HEK293 (cell line): Measurements from ENCODE around the gene FRMD4B.

ENCODE experiments used
- CTCF ChIA-PET: fragments of 350-600 bp; formaldehyde crosslinking; extraction: SDS; loops from one replicate; lab custom pipeline; 2021; ENCODE audit warnings: antibody characterized with exemption; lab: Yijun Ruan, JAX
- POLR2A ChIA-PET: fragments of 300-600 bp; formaldehyde crosslinking; extraction: SDS; loops from one replicate; lab custom pipeline; 2020; ENCODE audit warnings: antibody characterized with exemption, inconsistent platforms; lab: Yijun Ruan, JAX
- H3K27ac ChIP-seq: fragments of 200-500 bp; sonication (Bioruptor generic); 2 replicates; pipeline ENCODE4 v1.5.1; 2014; ENCODE audit warnings: low read depth, low read length, control low read depth, inconsistent platforms; ENCODE audit errors: extremely low read depth
- H3K36me3 ChIP-seq, 2 experiments: fragments of 200-500 bp in 1 of 2; sonication (Bioruptor generic) in 1 of 2; 1 replicate in 1 of 2; 2 replicates in 1 of 2; pipeline ENCODE4 v1.5.1; 2014 to 2017; ENCODE audit warnings: inconsistent platforms in 2 of 2, low read length in 2 of 2; ENCODE audit not compliant: control insufficient read depth in 2 of 2, insufficient read depth in 1 of 2
- H3K4me1 ChIP-seq: fragments of 200-500 bp; sonication (Bioruptor generic); 2 replicates; pipeline ENCODE4 v1.5.1; 2014; ENCODE audit warnings: mild to moderate bottlenecking, low read length, inconsistent platforms; ENCODE audit not compliant: control insufficient read depth, insufficient read depth
- H3K4me3 ChIP-seq: 2 replicates; pipeline ENCODE4 v1.5.1; 2011; ENCODE audit warnings: low read depth, mild to moderate bottlenecking, control low read depth, low read length, moderate library complexity
- H3K9me3 ChIP-seq: fragments of 200-500 bp; sonication (Bioruptor generic); 2 replicates; pipeline ENCODE4 v1.5.1; 2014; ENCODE audit warnings: low read depth, low read length, inconsistent platforms; ENCODE audit not compliant: control insufficient read depth, insufficient read depth
- GFI1B ChIP-seq: fragments of 450-650 bp; formaldehyde crosslinking; IDR thresholded peaks from 2 replicates; pipeline ENCODE4 v1.5.1; 2016; ENCODE audit warnings: missing biosample characterization, missing genetic modification characterization
- IKZF3 ChIP-seq: fragments of 450-650 bp; IDR thresholded peaks from 2 replicates; pipeline ENCODE4 v1.5.0; 2018; ENCODE audit warnings: missing biosample characterization, mild to moderate bottlenecking, missing genetic modification characterization, moderate library complexity
- SCRT2 ChIP-seq: fragments of 450-650 bp; formaldehyde crosslinking; IDR thresholded peaks from 2 replicates; pipeline ENCODE4 v1.5.1; 2016; ENCODE audit warnings: missing biosample characterization, missing genetic modification characterization
- SP2 ChIP-seq: fragments of 450-650 bp; formaldehyde crosslinking; IDR thresholded peaks from 2 replicates; pipeline ENCODE4 v1.5.1; 2016; ENCODE audit warnings: missing biosample characterization, missing genetic modification characterization
- ZNF10 ChIP-seq: fragments of 450-650 bp; formaldehyde crosslinking; IDR thresholded peaks from 2 replicates; pipeline ENCODE4 v1.5.1; 2017; ENCODE audit warnings: missing biosample characterization, missing genetic modification characterization
- ZNF138 ChIP-seq: fragments of 450-650 bp; formaldehyde crosslinking; IDR thresholded peaks from 2 replicates; pipeline ENCODE4 v1.5.1; 2016; ENCODE audit warnings: missing biosample characterization, missing genetic modification characterization, borderline replicate concordance
- ZNF16 ChIP-seq: fragments of 450-650 bp; formaldehyde crosslinking; IDR thresholded peaks from 2 replicates; pipeline ENCODE4 v1.5.1; 2016; ENCODE audit warnings: low read depth, missing biosample characterization, missing genetic modification characterization
- ZNF175 ChIP-seq: fragments of 450-650 bp; formaldehyde crosslinking; IDR thresholded peaks from 2 replicates; pipeline ENCODE4 v1.5.1; 2016; ENCODE audit warnings: missing biosample characterization, missing genetic modification characterization
- ZNF274 ChIP-seq, 2 experiments: fragments of 200-500 bp in 1 of 2; fragments of 450-650 bp in 1 of 2; sonication (Bioruptor generic) in 1 of 2; formaldehyde crosslinking in 1 of 2; IDR thresholded peaks; 2 replicates each; pipeline versions ENCODE4 v1.5.1 to v1.6.1; 2014 to 2016; ENCODE audit warnings: borderline replicate concordance in 1 of 2, inconsistent platforms in 1 of 2, low read length in 1 of 2, missing biosample characterization in 1 of 2, missing genetic modification characterization in 1 of 2
- ZNF416 ChIP-seq: fragments of 450-650 bp; formaldehyde crosslinking; IDR thresholded peaks from 2 replicates; pipeline ENCODE4 v1.5.1; 2016; ENCODE audit warnings: missing biosample characterization, missing genetic modification characterization
- ZNF433 ChIP-seq: fragments of 450-650 bp; formaldehyde crosslinking; IDR thresholded peaks from 2 replicates; pipeline ENCODE4 v1.5.1; 2016; ENCODE audit warnings: missing biosample characterization, missing genetic modification characterization, low read depth
- ZNF621 ChIP-seq: fragments of 450-650 bp; formaldehyde crosslinking; IDR thresholded peaks from 2 replicates; pipeline ENCODE4 v1.5.1; 2017; ENCODE audit warnings: missing biosample characterization, missing genetic modification characterization
- TF ChIP-seq, protein P1 (sequence below): fragments of 450-650 bp; formaldehyde crosslinking; IDR thresholded peaks from 2 replicates; pipeline ENCODE4 v1.5.1; 2016; ENCODE audit warnings: missing biosample characterization, missing genetic modification characterization
- TF ChIP-seq, protein P2 (sequence below): fragments of 450-650 bp; formaldehyde crosslinking; IDR thresholded peaks from 2 replicates; pipeline ENCODE4 v1.5.1; 2016; ENCODE audit warnings: missing biosample characterization, missing genetic modification characterization
- TF ChIP-seq, protein P3 (sequence below): fragments of 450-650 bp; IDR thresholded peaks from 2 replicates; pipeline ENCODE4 v1.5.1; 2018; ENCODE audit warnings: missing biosample characterization, mild to moderate bottlenecking, missing genetic modification characterization
- TF ChIP-seq, protein P4 (sequence below): fragments of 450-650 bp; formaldehyde crosslinking; IDR thresholded peaks from 2 replicates; pipeline ENCODE4 v1.5.1; 2016; ENCODE audit warnings: missing biosample characterization, missing genetic modification characterization
- TF ChIP-seq, protein P5 (sequence below): fragments of 450-650 bp; formaldehyde crosslinking; IDR thresholded peaks from 2 replicates; pipeline ENCODE4 v1.5.1; 2016; ENCODE audit warnings: missing biosample characterization, missing genetic modification characterization, borderline replicate concordance

FRMD4B gene

DNA sequence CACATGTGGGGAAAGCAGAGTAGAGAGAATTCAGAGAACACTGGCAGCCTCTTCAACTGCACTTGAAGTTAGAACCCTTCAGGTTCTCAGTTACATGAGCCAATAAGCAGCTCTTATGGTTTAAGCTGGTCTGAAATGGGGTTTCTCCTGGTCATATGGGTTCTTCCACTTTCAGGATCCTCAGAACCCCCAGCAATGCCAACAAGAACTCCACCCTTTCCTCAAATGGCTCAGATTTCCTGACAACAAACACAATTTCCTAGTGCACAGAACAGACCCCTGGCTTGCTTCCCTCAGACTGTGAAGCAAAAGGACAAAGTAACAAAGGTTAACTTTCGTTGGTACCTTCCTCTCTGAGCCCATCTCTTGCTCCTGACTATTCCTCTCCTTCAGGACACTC lies 23.9 kb upstream of the FRMD4B start (continued):
- TF ChIP-seq SP2 (tag by site-specific recombination): no peak
- TF ChIP-seq, all 188 proteins: peak for 0

DNA sequence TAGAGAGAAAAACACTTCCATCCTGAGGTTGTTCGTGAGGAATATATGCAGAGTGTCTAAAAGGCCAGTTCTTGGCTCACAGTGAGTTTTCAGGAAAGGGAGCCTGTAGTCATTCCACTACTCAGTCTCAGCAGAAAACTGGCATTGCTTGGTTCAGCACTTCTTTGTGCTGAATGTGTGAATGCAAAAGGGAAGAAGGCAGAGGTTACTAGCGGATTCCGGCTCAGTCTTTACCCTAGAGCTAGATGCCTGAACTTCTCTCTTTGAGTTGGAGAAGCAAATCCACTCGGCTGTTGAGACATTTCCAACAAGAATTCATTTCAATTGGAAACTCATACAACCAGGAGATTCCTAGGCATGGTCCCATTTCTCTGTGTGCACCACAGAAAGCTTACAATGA lies 23.1 kb upstream of the FRMD4B start:
- ChIA-PET CTCF (interaction anchor here (1.0 to 3.5 kb wide), 10 partner anchors 10 to 538 kb away, joined by 3 to 17 read pairs (median 6); partner anchors contain the start of gene FRMD4B), POLR2A (no interaction called here)
- no peak overlapping the region for H3K4me3 ChIP-seq
- H3K27ac ChIP-seq: no peak overlapping the region
- TF ChIP-seq ZNF10 (no peak), ZNF416 (tag by site-specific recombination) (no peak), GFI1B (tag by site-specific recombination) (no peak), ZNF16 (tag by site-specific recombination) (no peak), ZNF175 (tag by site-specific recombination) (no peak), ZNF621 (no peak), IKZF3 (tag by site-specific recombination) (no peak), ZNF274 (IDR thresholded peaks at IDR 0.05; ENCODE audit: low read length) (no peak), ZNF274 (tag by site-specific recombination; IDR thresholded peaks at IDR 0.05; ENCODE audit: borderline replicate concordance) (no peak), SCRT2 (no peak), ZNF138 (tag by site-specific recombination) (no peak), ZNF433 (tag by site-specific recombination) (no peak)
- TF ChIP-seq, protein P1, sequence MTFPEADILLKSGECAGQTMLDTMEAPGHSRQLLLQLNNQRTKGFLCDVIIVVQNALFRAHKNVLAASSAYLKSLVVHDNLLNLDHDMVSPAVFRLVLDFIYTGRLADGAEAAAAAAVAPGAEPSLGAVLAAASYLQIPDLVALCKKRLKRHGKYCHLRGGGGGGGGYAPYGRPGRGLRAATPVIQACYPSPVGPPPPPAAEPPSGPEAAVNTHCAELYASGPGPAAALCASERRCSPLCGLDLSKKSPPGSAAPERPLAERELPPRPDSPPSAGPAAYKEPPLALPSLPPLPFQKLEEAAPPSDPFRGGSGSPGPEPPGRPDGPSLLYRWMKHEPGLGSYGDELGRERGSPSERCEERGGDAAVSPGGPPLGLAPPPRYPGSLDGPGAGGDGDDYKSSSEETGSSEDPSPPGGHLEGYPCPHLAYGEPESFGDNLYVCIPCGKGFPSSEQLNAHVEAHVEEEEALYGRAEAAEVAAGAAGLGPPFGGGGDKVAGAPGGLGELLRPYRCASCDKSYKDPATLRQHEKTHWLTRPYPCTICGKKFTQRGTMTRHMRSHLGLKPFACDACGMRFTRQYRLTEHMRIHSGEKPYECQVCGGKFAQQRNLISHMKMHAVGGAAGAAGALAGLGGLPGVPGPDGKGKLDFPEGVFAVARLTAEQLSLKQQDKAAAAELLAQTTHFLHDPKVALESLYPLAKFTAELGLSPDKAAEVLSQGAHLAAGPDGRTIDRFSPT (tag by site-specific recombination): no peak
- TF ChIP-seq, protein P2, sequence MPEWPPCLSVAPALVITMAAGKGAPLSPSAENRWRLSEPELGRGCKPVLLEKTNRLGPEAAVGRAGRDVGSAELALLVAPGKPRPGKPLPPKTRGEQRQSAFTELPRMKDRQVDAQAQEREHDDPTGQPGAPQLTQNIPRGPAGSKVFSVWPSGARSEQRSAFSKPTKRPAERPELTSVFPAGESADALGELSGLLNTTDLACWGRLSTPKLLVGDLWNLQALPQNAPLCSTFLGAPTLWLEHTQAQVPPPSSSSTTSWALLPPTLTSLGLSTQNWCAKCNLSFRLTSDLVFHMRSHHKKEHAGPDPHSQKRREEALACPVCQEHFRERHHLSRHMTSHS: no peak
- TF ChIP-seq, protein P3, sequence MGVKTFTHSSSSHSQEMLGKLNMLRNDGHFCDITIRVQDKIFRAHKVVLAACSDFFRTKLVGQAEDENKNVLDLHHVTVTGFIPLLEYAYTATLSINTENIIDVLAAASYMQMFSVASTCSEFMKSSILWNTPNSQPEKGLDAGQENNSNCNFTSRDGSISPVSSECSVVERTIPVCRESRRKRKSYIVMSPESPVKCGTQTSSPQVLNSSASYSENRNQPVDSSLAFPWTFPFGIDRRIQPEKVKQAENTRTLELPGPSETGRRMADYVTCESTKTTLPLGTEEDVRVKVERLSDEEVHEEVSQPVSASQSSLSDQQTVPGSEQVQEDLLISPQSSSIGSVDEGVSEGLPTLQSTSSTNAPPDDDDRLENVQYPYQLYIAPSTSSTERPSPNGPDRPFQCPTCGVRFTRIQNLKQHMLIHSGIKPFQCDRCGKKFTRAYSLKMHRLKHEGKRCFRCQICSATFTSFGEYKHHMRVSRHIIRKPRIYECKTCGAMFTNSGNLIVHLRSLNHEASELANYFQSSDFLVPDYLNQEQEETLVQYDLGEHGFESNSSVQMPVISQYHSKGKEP (tag by site-specific recombination): no peak
- TF ChIP-seq, protein P4, sequence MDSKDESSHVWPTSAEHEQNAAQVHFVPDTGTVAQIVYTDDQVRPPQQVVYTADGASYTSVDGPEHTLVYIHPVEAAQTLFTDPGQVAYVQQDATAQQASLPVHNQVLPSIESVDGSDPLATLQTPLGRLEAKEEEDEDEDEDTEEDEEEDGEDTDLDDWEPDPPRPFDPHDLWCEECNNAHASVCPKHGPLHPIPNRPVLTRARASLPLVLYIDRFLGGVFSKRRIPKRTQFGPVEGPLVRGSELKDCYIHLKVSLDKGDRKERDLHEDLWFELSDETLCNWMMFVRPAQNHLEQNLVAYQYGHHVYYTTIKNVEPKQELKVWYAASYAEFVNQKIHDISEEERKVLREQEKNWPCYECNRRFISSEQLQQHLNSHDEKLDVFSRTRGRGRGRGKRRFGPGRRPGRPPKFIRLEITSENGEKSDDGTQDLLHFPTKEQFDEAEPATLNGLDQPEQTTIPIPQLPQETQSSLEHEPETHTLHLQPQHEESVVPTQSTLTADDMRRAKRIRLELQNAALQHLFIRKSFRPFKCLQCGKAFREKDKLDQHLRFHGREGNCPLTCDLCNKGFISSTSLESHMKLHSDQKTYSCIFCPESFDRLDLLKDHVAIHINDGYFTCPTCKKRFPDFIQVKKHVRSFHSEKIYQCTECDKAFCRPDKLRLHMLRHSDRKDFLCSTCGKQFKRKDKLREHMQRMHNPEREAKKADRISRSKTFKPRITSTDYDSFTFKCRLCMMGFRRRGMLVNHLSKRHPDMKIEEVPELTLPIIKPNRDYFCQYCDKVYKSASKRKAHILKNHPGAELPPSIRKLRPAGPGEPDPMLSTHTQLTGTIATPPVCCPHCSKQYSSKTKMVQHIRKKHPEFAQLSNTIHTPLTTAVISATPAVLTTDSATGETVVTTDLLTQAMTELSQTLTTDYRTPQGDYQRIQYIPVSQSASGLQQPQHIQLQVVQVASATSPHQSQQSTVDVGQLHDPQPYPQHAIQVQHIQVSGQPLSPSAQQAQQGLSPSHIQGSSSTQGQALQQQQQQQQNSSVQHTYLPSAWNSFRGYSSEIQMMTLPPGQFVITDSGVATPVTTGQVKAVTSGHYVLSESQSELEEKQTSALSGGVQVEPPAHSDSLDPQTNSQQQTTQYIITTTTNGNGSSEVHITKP (tag by site-specific recombination): no peak
- TF ChIP-seq, protein P5, sequence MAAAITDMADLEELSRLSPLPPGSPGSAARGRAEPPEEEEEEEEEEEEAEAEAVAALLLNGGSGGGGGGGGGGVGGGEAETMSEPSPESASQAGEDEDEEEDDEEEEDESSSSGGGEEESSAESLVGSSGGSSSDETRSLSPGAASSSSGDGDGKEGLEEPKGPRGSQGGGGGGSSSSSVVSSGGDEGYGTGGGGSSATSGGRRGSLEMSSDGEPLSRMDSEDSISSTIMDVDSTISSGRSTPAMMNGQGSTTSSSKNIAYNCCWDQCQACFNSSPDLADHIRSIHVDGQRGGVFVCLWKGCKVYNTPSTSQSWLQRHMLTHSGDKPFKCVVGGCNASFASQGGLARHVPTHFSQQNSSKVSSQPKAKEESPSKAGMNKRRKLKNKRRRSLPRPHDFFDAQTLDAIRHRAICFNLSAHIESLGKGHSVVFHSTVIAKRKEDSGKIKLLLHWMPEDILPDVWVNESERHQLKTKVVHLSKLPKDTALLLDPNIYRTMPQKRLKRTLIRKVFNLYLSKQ: no peak
- TF ChIP-seq, all 188 proteins: peak for 0
- H3K4me1 ChIP-seq: no peaks in the 10 kb centered on the region
- H3K36me3 ChIP-seq: no peaks in the 10 kb centered on the region
- H3K9me3 ChIP-seq: no peaks in the 10 kb centered on the region
